Left kidney (tissue), 8 donors: Measurements from ENCODE around the gene NFATC3. TPM values are rescaled to one million over a fixed set of nuclear protein-coding genes. Genes with fewer than 3 reads are reported as not detected.
A peak's percentile ranks its signal among the peaks of the same experiment; 100 is the strongest.

Source experiments
- DNase-seq: peaks from one replicate; pipeline ENCODE4 v3.0.0-alpha.2; 2013
- long read RNA-seq, 8 donors: transcript quantifications; one replicate each; lab custom pipeline, GENCODE V29; 2026
- polyA plus RNA-seq: library from polyadenylated mRNA; unstranded; fragments of 120-200 nt; gene quantifications from one replicate; pipeline ENCODE4 v1.2.1, GENCODE V29; 2013; ENCODE audit not compliant: insufficient read length

Gene NFATC3
- 38.0 TPM for polyA plus RNA-seq
- long read RNA-seq, donor 1, full-length matches to known transcripts: 4 of 33 reads
- long read RNA-seq, donor 1, partial matches to known transcripts: 29 of 33 reads
- long read RNA-seq, donor 1, other reads (novel, unspliced or antisense): 0 of 33 reads
- long read RNA-seq, donor 2, full-length matches to known transcripts: 8 of 8 reads
- long read RNA-seq, donor 2, partial matches to known transcripts: 0 of 8 reads
- long read RNA-seq, donor 2, other reads (novel, unspliced or antisense): 0 of 8 reads
- long read RNA-seq, donor 3, partial matches to known transcripts: 11 of 14 reads
- long read RNA-seq, donor 3, other reads (novel, unspliced or antisense): 0 of 14 reads
- long read RNA-seq, donor 4: 0 reads
- long read RNA-seq, donor 5, full-length matches to known transcripts: 4 of 9 reads
- long read RNA-seq, donor 5, partial matches to known transcripts: 5 of 9 reads
- long read RNA-seq, donor 5, other reads (novel, unspliced or antisense): 0 of 9 reads
- long read RNA-seq, donor 6, full-length matches to known transcripts: 1 of 28 reads
- long read RNA-seq, donor 6, partial matches to known transcripts: 27 of 28 reads
- long read RNA-seq, donor 6, other reads (novel, unspliced or antisense): 0 of 28 reads
- long read RNA-seq, donor 7, partial matches to known transcripts: 6 of 8 reads
- long read RNA-seq, donor 7, other reads (novel, unspliced or antisense): 0 of 8 reads
- long read RNA-seq, donor 8, partial matches to known transcripts: 0 of 3 reads
- long read RNA-seq, donor 8, other reads (novel, unspliced or antisense): 0 of 3 reads

DNA sequence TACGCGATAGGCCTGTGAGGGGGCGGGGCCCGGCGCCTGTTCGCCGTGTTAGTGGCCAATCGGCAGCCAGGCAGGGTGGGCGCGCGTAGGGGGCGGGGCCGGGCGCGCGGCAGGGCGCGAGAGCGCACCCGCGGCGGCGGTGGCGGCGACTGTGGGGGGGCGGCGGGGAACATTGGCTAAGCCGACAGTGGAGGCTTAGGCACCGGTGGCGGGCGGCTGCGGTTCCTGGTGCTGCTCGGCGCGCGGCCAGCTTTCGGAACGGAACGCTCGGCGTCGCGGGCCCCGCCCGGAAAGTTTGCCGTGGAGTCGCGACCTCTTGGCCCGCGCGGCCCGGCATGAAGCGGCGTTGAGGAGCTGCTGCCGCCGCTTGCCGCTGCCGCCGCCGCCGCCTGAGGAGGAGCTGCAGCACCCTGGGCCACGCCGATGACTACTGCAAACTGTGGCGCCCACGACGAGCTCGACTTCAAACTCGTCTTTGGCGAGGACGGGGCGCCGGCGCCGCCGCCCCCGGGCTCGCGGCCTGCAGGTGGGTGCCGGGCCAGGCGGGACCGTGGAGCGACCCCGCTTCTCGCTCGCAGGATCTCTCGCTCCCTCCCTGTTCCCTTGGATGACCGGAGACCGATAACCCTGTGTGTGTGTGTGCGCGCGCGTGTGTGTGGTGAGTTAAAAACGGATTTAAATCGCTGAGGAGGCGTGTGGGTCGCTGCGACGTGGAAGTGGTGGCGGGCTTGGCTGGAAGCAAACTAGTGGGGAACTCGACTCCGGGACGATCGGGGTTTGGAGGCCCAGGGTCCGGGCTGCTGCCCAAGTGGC, at the start of gene NFATC3:
Gene NFATC3 (plus strand): TSS at position 112 of the 813 bp plus-strand sequence. CDS start 312 bp downstream, at position 424.
- no peak for DNase-seq

DNA sequence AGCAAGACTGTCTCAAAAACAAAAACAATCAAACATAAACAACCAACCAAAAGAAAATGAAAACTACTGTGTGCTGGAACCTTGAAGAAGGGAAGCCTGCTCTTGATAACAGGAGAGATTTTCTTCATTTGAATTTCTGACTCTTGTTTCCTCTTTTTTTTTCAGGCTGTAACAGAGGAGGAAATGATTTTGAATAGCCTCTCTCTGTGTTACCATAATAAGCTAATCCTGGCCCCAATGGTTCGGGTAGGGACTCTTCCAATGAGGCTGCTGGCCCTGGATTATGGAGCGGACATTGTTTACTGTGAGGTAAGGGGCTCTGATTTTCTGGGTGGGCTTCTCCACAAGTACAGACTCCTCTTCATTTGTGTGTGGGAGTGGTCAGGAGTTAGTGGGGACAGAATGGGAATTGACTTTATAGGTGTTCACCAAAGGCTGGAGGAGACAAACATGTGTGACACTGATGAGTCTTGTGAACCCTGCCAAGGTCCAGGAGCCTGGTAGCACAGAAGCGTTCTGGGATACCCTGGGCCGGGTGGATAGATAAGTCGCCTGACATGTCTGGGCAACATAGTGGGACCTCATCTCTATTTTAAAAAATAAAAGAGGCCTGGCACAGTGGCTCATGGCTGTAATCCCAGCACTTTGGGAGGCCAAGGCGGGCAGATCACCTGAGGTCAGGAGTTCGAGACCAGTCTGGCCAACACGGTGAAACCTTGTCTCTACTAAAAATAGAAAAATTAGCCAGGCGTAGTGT, 47.2 kb upstream of the NFATC3 start:
- DNase-seq: no peak

DNA sequence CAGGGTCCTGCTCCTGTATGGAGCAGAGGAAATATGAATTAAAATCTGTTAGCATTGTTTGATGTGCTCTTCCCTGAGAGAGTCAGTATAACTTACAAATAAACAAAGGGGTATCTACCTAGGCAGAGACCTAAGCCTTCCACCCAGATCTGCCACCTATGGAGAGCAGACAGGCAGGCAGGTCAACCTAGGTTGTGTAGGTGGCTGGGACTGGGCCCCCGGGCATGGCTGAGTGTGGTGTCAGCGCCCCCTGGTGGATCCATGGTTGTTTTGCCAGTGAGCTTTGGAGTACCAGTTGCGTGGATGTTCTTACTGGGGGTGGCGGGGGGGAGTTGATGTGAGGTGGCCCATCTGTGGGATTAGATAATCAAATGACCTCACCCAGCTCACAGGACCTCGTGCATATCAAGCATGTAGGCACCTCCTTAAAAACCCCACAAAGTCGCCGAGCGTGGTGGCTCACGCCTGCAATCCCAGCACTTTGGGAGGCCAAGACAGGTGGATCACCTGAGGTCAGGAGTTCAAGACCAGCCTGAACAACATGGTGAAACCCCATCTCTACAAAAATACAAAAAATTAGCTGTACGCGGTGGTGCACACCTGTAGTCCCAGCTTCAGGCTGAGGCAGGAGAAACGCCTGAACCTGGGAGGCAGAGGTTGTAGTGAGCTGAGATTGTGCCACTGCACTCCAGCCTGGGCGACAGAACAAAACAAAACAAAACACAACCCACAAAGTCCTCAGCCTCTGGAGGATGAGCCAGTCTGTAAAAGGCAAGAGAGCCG, 44.5 kb upstream of the NFATC3 start:
- DNase-seq: peak; percentile 46

GRCh38 chr16:68041783-68042182, 43.4 kb upstream of the NFATC3 start:
- no peak for DNase-seq

DNA sequence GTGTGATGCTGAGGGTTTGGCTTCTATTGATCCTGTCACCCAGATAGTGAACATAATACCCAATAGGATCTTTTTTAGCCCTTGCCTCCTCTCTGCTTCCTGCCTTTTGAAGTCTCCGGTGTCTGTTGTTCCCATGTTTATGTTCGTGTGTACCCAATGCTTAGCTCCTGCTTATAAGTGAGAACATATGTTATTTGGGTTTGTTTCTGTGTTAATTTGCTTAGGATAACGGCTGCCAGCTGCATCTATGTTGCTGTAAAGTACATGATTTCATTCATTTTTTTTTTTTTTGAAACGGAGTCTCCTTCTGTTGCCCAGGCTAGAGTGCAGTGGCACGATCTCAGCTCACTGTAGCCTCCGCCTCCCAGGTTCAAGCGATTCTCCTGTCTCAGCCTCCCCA, 39.1 kb upstream of the NFATC3 start:
- DNase-seq: no peak

DNA sequence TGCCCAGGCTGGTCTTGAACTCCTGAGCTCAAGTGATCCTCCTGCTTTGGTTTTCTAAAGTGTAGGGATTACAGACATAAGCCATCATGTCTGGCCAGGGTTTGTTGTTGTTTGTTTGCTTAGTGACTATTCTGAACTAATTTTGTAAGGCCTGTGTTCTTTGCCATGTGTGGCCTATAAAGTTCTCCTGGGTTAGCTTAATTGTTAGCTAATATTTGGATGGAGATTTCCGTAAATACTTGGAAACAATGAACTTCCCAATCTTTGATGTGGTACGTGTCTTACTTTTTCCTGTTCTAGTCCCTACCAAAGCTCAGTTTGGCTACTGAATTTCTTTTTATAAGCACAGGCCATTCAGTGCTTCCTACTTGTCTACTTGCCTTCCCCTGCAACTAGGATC, 37.2 kb upstream of the NFATC3 start:
- no peak for DNase-seq

DNA sequence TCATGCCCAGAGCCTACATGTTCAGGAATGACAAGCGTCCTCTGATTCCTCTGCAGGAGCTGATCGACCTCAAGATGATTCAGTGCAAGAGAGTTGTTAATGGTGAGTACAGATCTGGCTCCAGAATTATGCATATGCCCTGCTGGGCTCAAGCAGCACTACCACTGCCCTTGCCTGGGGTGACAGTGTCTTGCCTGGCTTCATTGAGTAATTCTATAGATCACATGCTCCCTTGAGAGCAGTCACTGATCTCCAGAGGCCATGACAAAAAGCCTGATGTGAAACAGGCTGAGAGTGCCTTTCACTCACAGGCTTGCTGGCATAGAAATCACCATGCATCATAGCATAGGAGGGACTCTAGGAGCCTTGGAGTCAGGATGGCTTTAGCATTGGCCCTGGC, 35.7 kb upstream of the NFATC3 start:
- DNase-seq: no peak

- no peak for DNase-seq
Observed at GRCh38 chr16:68055395-68055794, 29.8 kb upstream of the NFATC3 start.

DNA sequence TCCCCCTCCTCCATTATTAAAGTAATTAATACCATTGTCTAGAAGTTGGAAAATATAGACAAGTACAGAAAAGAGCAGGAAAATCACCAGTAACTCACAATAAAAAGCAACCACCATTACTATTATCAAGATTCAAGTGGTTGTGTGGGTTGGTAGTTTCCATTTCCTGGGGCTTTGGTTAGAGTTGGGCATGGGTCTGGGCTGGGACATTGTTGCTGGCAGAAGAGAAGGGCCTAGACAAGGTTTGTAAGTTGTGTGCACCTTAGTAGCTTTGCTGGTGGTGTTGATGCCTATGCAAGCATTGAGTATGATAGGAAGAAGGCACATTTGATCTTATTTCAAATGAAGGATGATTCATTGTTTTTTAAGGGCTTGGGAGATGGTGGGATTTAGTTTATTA, 25.4 kb upstream of the NFATC3 start:
- DNase-seq: no peak

- no peak for DNase-seq
Observed at GRCh38 chr16:68061396-68061795, 23.8 kb upstream of the NFATC3 start.

GRCh38 chr16:68062910-68063393, 22.2 kb upstream of the NFATC3 start:
- DNase-seq: no peak

- no peak for DNase-seq
Observed at GRCh38 chr16:68064791-68065365, 20.3 kb upstream of the NFATC3 start.

DNA sequence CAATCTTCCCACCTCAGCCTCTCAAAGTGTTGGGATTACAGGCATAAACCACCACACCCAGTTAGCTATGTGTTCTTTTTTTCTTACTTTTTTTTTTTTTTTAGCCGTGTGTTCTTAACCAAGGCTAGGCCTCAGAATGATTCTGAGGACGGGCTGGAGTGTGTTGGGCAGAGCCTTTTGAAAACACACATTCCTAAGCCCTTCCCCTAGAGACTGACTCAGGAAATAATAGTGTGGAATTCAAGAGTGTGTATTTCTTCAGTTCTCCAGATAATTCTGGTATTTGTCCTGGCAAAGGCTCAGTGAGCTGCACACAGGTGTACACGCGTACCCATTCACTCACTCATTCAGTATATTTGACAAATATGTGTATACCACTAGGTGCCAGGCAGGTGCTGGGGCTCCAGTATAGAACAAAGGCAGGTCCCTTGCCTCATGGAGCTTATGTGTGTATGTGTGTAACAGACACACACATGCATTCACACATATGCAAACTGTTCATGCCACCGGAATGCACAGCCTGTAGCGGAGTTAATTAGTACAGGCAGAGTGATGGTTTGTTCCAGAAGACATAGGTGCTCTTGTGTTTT, 19.4 kb upstream of the NFATC3 start:
- DNase-seq: no peak

- no peak for DNase-seq
Observed at GRCh38 chr16:68066763-68067162, 18.4 kb upstream of the NFATC3 start.

GRCh38 chr16:68068926-68069325, 16.2 kb upstream of the NFATC3 start:
- DNase-seq: no peak

DNA sequence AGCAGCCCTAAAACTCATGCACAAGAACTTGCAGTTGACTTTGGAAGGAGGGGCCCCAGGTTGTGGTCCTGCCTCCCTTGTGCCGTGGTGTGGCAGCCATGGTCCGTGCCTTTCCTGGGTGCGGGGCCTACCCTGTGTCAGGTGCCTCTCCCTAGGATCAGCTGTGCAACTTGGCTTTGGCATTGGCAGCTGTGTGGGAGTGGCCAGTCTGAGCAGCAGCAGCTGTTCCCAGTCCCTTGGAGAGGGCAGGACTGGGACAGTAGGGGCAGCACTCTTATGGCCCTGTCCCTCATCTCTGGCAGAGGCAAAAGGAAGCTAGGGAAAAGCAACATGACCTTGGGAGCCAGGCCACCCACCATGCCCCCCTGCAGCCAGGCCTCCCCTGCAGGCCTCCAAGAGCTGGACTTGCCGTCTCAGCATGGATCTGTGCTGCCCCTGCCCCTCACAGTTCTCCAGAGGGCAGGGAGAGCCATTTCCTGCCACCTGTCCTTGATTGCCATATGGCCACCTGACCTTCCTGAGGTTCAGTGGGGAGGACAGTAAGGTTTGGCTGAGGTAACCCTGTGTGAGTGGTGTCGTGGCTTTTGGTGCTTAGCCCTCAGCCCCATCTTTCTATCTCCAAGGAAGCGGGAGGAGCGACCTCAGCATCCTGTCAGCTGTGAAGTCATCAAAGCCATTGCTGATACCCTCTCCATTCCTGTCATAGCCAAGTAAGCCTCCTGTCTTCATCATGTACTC, 15.5 kb upstream of the NFATC3 start:
- DNase-seq: no peak

GRCh38 chr16:68070249-68070730, 14.9 kb upstream of the NFATC3 start:
- no peak for DNase-seq

- no peak for DNase-seq
Observed at GRCh38 chr16:68070806-68071517, 14.2 kb upstream of the NFATC3 start.
